OCI-LY7 (cell line): ENCODE results near the gene ATF6B. TPM values are rescaled to one million over a fixed set of nuclear protein-coding genes. Genes with fewer than 3 reads are reported as not detected.
A peak's percentile ranks its signal among the peaks of the same experiment; 100 is the strongest.

Experiments used
- BruUV-seq: library from RNA; stranded (reverse); fragments of 400-500 nt; replicated peaks from 2 replicates; lab custom pipeline; 2021; lab: Mats Ljungman, UMichigan
- CTCF ChIA-PET: fragments of 300-600 bp; sonication (Branson Sonifier 250); formaldehyde crosslinking; loops from one replicate; lab custom pipeline; 2022; ENCODE audit warnings: antibody characterized with exemption; ENCODE audit not compliant: unreplicated experiment; lab: Charles Lee
- POLR2A ChIA-PET: fragments of 300-600 bp; sonication (Branson Sonifier 250); formaldehyde crosslinking; loops from one replicate; lab custom pipeline; 2022; ENCODE audit warnings: antibody characterized with exemption; lab: Charles Lee
- DNase-seq: peaks from one replicate; pipeline ENCODE4 v3.0.0-alpha.2; 2015; ENCODE audit warnings: low spot score
- H2AFZ ChIP-seq: fragments of 200-600 bp; sonication (generic), shearing (Covaris generic); 2 replicates; pipeline ENCODE4 v1.6.1; 2014; ENCODE audit warnings: mild to moderate bottlenecking, antibody characterized with exemption, low read length, moderate library complexity
- H3K27ac ChIP-seq: fragments of 200-600 bp; sonication (generic); 2 replicates; pipeline ENCODE4 v1.5.1; 2014; ENCODE audit warnings: mixed run types, low read depth, mild to moderate bottlenecking, moderate library complexity, low read length, inconsistent platforms; ENCODE audit not compliant: poor library complexity, severe bottlenecking
- H3K36me3 ChIP-seq: fragments of 200-600 bp; sonication (generic); 2 replicates; pipeline ENCODE4 v1.6.1; 2014; ENCODE audit warnings: mild to moderate bottlenecking, antibody characterized with exemption, low read length, moderate library complexity, mixed read lengths; ENCODE audit not compliant: insufficient read depth
- H3K4me1 ChIP-seq: fragments of 200-600 bp; sonication (generic); 2 replicates; pipeline ENCODE4 v1.5.1; 2014; ENCODE audit warnings: mild to moderate bottlenecking, low read length; ENCODE audit not compliant: insufficient read depth, poor library complexity, severe bottlenecking
- H3K4me2 ChIP-seq: fragments of 200-600 bp; sonication (generic); 2 replicates; pipeline ENCODE4 v1.6.1; 2014; ENCODE audit warnings: mild to moderate bottlenecking, low read length
- H3K4me3 ChIP-seq: fragments of 200-600 bp; sonication (generic); 2 replicates; pipeline ENCODE4 v1.5.1; 2014; ENCODE audit warnings: mild to moderate bottlenecking, low read depth, low read length; ENCODE audit not compliant: poor library complexity, severe bottlenecking
- H3K79me2 ChIP-seq: fragments of 200-600 bp; sonication (generic); 2 replicates; pipeline ENCODE4 v1.6.1; 2016; ENCODE audit warnings: low read depth, mild to moderate bottlenecking, low read length, moderate library complexity, mixed read lengths; ENCODE audit not compliant: insufficient read depth
- H3K9me2 ChIP-seq: fragments of 200-600 bp; sonication (generic); 2 replicates; pipeline ENCODE4 v1.6.1; 2016; ENCODE audit warnings: mild to moderate bottlenecking, low read length, mixed read lengths; ENCODE audit not compliant: insufficient read depth
- H3K9me3 ChIP-seq: fragments of 200-600 bp; sonication (generic); 2 replicates; pipeline ENCODE4 v1.6.1; 2014; ENCODE audit warnings: mild to moderate bottlenecking, mixed run types, low read length, mixed read lengths
- H4K20me1 ChIP-seq: fragments of 200-600 bp; sonication (generic); 2 replicates; pipeline ENCODE4 v1.6.1; 2014; ENCODE audit warnings: mild to moderate bottlenecking, antibody characterized with exemption, low read length, moderate library complexity, mixed read lengths; ENCODE audit not compliant: insufficient read depth
- EZH2phosphoT487 ChIP-seq: fragments of 200-600 bp; sonication (generic); IDR thresholded peaks from 2 replicates; pipeline ENCODE4 v1.6.1; 2018; ENCODE audit warnings: low read depth, borderline replicate concordance, mild to moderate bottlenecking, mixed run types, antibody characterized with exemption, low read length, moderate library complexity, mixed read lengths
- intact Hi-C: fragments of 100-400 bp; cut with micrococcal nuclease; formaldehyde crosslinking; loops from one replicate; pipeline ENCODE4 v1.10.0; 2022; ENCODE audit not compliant: unreplicated experiment
- total RNA-seq, 2 experiments: library from RNA; depleted of rRNA in 1 of 2; stranded (reverse); fragments of >200 nt in 1 of 2; shearing (Covaris generic) in 1 of 2; gene quantifications; 2 replicates each; pipeline ENCODE4 v1.2.3, GENCODE V29; 2014 to 2022
- TF ChIP-seq, protein P1 (sequence below): fragments of 200-600 bp; sonication (generic); conservative IDR thresholded peaks from 2 replicates; pipeline ENCODE4 v1.5.1; 2014; ENCODE audit warnings: mild to moderate bottlenecking, antibody characterized with exemption, low read length, moderate library complexity, mixed read lengths

The ATF6B gene
- total RNA-seq, 2 experiments from 2014 or later, result 57.7 to 122 TPM

GRCh38 chr6:32176476-32177182 is 48.6 kb upstream of the ATF6B start:
- Histone ChIP-seq H3K9me2 (no peaks in the 10 kb centered on the region), H3K79me2 (peaks cover 14% of the 10 kb centered on the region; the same call in 1 of the 2 replicates), H3K4me3 (peak overlapping the region; percentile 87), H4K20me1 (no peaks in the 10 kb centered on the region), H2AFZ (peak overlapping the region; percentile 68; the same call in 1 of the 2 replicates), H3K27ac (peak overlapping the region; percentile 56), H3K36me3 (peaks cover 9% of the 10 kb centered on the region; the same call in 1 of the 2 replicates), H3K4me1 (peaks cover 44% of the 10 kb centered on the region), H3K9me3 (no peaks in the 10 kb centered on the region), H3K4me2 (peak overlapping the region; percentile 96)
- ChIA-PET POLR2A (interaction anchor here (0.5 to 2.1 kb wide), 8 partner anchors 12 to 1760 kb away, joined by 3 to 11 read pairs (median 4); partner anchors contain the start of genes ATF6B, GPSM3 and PBX2), CTCF (interaction anchor here (1.3 kb wide), 1 partner anchor 16 kb away, joined by 3 read pairs; the partner anchor contains the start of gene GPSM3)
- BruUV-seq, result TSS peak; percentile 84
- intact Hi-C loops, result loop anchor here (2.0 kb wide), 1 partner anchor 22 kb away; the partner anchor contains the start of gene PPT2
- TF ChIP-seq, protein P1, sequence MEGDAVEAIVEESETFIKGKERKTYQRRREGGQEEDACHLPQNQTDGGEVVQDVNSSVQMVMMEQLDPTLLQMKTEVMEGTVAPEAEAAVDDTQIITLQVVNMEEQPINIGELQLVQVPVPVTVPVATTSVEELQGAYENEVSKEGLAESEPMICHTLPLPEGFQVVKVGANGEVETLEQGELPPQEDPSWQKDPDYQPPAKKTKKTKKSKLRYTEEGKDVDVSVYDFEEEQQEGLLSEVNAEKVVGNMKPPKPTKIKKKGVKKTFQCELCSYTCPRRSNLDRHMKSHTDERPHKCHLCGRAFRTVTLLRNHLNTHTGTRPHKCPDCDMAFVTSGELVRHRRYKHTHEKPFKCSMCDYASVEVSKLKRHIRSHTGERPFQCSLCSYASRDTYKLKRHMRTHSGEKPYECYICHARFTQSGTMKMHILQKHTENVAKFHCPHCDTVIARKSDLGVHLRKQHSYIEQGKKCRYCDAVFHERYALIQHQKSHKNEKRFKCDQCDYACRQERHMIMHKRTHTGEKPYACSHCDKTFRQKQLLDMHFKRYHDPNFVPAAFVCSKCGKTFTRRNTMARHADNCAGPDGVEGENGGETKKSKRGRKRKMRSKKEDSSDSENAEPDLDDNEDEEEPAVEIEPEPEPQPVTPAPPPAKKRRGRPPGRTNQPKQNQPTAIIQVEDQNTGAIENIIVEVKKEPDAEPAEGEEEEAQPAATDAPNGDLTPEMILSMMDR, result no peak
- TF ChIP-seq EZH2phosphoT487, result no peak
- DNase-seq, result no peak

DNA sequence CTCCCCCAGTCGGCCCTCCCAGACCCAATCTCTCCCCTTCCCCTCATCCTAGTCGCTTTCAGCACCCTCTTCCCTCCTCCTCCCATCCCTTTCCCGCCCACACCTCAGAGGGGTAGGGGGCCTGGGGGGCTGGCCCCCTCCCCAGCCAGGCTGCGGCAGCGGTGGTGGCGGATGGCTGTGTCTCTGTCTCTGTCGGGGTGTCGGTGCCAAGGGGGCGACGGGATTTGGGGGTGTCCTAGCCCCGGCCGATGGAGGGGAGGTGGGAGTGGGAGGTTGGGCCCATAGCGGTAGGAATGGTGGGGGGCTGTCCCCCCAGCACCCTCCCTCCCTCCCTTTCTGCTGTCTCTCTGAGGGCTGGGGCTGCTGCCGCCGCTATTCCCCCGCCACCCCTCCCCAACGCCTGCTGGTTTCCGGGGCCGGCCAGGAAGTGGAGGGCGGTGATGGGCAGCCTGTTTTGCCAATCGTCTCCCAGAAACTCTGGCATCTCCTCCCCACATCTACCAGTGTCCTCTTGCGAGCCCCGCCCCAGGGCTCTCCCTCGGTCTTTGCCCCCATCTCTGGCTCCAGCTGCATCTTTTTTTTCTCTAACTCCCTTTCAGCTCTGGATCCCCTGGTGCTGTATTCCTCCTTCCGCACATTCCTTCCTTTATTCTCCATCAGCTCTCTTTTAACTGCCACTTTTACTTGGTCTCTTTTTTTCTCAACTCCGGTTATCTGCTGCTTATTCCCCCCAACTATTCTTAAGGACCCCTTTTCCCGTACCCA is 47.8 kb upstream of the ATF6B start, which contains the start of gene AGPAT1:
Gene AGPAT1 (minus strand): TSS at position 374 of the 765 bp plus-strand sequence. CDS start 4,588 bp downstream, outside the sequence.
- peaks cover 44% of the 10 kb centered on the region for H3K4me1 ChIP-seq
- POLR2A ChIA-PET, result interaction anchor here (0.5 to 2.1 kb wide), 6 partner anchors 13 to 1761 kb away, joined by 3 to 11 read pairs (median 4); partner anchors contain the start of genes GPSM3 and PBX2
- BruUV-seq, result no TSS peak
- no peaks in the 10 kb centered on the region for H3K9me3 ChIP-seq
- H4K20me1 ChIP-seq, result no peaks in the 10 kb centered on the region
- CTCF ChIA-PET, result no interaction called here
- H3K36me3 ChIP-seq, result peaks cover 4% of the 10 kb centered on the region; the same call in 1 of the 2 replicates
- peak within 1 kb of the TSS; percentile 56 for H3K27ac ChIP-seq
- DNase-seq, result peak; percentile 96
- peak within 1 kb of the TSS; percentile 96 for H3K4me2 ChIP-seq
- no peaks in the 10 kb centered on the region for H3K9me2 ChIP-seq
- H3K4me3 ChIP-seq, result peak within 1 kb of the TSS; percentile 87
- intact Hi-C loops, result loop anchor here (2.0 kb wide), 1 partner anchor 21 kb away; the partner anchor contains the start of gene PPT2
- TF ChIP-seq, protein P1, result no peak
- TF ChIP-seq EZH2phosphoT487, result no peak
- H3K79me2 ChIP-seq, result peaks cover 14% of the 10 kb centered on the region; the same call in 1 of the 2 replicates
- H2AFZ ChIP-seq, result peak within 1 kb of the TSS; percentile 49; the same call in 1 of the 2 replicates
